ENCODE results near the gene SERPINB10.

GRCh38 chr18:63890237-63890949 is 17.4 kb upstream of the SERPINB10 start:
- TF ChIP-seq, protein P1, sequence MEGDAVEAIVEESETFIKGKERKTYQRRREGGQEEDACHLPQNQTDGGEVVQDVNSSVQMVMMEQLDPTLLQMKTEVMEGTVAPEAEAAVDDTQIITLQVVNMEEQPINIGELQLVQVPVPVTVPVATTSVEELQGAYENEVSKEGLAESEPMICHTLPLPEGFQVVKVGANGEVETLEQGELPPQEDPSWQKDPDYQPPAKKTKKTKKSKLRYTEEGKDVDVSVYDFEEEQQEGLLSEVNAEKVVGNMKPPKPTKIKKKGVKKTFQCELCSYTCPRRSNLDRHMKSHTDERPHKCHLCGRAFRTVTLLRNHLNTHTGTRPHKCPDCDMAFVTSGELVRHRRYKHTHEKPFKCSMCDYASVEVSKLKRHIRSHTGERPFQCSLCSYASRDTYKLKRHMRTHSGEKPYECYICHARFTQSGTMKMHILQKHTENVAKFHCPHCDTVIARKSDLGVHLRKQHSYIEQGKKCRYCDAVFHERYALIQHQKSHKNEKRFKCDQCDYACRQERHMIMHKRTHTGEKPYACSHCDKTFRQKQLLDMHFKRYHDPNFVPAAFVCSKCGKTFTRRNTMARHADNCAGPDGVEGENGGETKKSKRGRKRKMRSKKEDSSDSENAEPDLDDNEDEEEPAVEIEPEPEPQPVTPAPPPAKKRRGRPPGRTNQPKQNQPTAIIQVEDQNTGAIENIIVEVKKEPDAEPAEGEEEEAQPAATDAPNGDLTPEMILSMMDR (IDR thresholded peaks at IDR 0.05): no peak
- TF ChIP-seq ZFX (IDR thresholded peaks at IDR 0.05; ENCODE audit: borderline replicate concordance): no peak

Measured in 22Rv1 (cell line).